IMR-90 (cell line): Measurements from ENCODE around the gene APOBR. TPM values are rescaled to one million over a fixed set of nuclear protein-coding genes. Genes with fewer than 3 reads are reported as not detected.

Experiments used
- ATAC-seq: fragments of 200-7000 bp; cut with Tn5 transposase; 2 replicates; pipeline ENCODE4 v1.9.1; 2020; ENCODE audit warnings: low read depth, mild to moderate bottlenecking, moderate library complexity
- BruUV-seq: library from RNA; stranded (reverse); fragments of 400-500 nt; replicated peaks from 2 replicates; lab custom pipeline; 2021; lab: Mats Ljungman, UMichigan
- CTCF ChIA-PET: fragments of 300-600 bp; formaldehyde crosslinking; extraction: SDS; loops from one replicate; lab custom pipeline; 2021; ENCODE audit warnings: antibody characterized with exemption; lab: Yijun Ruan, JAX
- POLR2A ChIA-PET: fragments of 300-600 bp; sonication (Branson Sonifier 250); formaldehyde crosslinking; loops from one replicate; lab custom pipeline; 2022; ENCODE audit warnings: antibody characterized with exemption; ENCODE audit not compliant: unreplicated experiment; lab: Charles Lee
- DNase-seq: peaks from one replicate; pipeline ENCODE4 v3.0.0; 2013
- H2AFZ ChIP-seq: replicated peaks from 2 replicates; pipeline ENCODE3; 2013; ENCODE audit warnings: low read length, mild to moderate bottlenecking; ENCODE audit not compliant: poor library complexity
- H2AK5ac ChIP-seq: 2 replicates; pipeline ENCODE4 v1.6.1; 2013; ENCODE audit warnings: low read depth, low read length, inconsistent platforms
- H2AK9ac ChIP-seq: replicated peaks from 2 replicates; pipeline ENCODE3; 2013; ENCODE audit warnings: mild to moderate bottlenecking, low read depth, low read length, moderate library complexity; ENCODE audit not compliant: poor library complexity
- H2BK120ac ChIP-seq: 2 replicates; pipeline ENCODE4 v1.6.1; 2013; ENCODE audit warnings: low read depth, low read length, inconsistent platforms
- H2BK15ac ChIP-seq: 3 replicates; pipeline ENCODE4 v1.6.1; 2013; ENCODE audit warnings: low read depth, low read length, inconsistent platforms
- H2BK20ac ChIP-seq: 2 replicates; pipeline ENCODE4 v1.6.1; 2013; ENCODE audit warnings: low read depth, mild to moderate bottlenecking, inconsistent platforms, low read length, moderate library complexity
- H2BK5ac ChIP-seq: 2 replicates; pipeline ENCODE4 v1.6.1; 2013; ENCODE audit warnings: mild to moderate bottlenecking, low read depth, low read length, inconsistent platforms; ENCODE audit not compliant: poor library complexity, severe bottlenecking
- H3K14ac ChIP-seq: replicated peaks from 2 replicates; pipeline ENCODE4 v1.6.1; 2013; ENCODE audit warnings: low read depth, low read length, inconsistent platforms
- H3K18ac ChIP-seq: 2 replicates; pipeline ENCODE4 v1.6.1; 2013; ENCODE audit warnings: low read depth, low read length, control low read depth
- H3K23ac ChIP-seq: 2 replicates; pipeline ENCODE4 v1.6.1; 2013; ENCODE audit warnings: low read depth, low read length, inconsistent platforms
- H3K27ac ChIP-seq: 2 replicates; pipeline ENCODE4 v1.5.1; 2013; ENCODE audit warnings: mild to moderate bottlenecking, control low read depth, low read length; ENCODE audit not compliant: insufficient read depth
- H3K27me3 ChIP-seq: 2 replicates; pipeline ENCODE4 v1.6.1; 2013; ENCODE audit warnings: low read length; ENCODE audit not compliant: control insufficient read depth, insufficient read depth
- H3K36me3 ChIP-seq: 2 replicates; pipeline ENCODE4 v1.6.1; 2013; ENCODE audit warnings: low read length, mixed read lengths; ENCODE audit not compliant: control insufficient read depth, insufficient read depth
- H3K4ac ChIP-seq: 2 replicates; pipeline ENCODE4 v1.6.1; 2013; ENCODE audit warnings: low read depth, low read length, inconsistent platforms
- H3K4me1 ChIP-seq: 2 replicates; pipeline ENCODE4 v1.6.1; 2013; ENCODE audit warnings: low read length, mixed read lengths; ENCODE audit not compliant: control insufficient read depth, insufficient read depth
- H3K4me2 ChIP-seq: 2 replicates; pipeline ENCODE4 v1.6.1; 2013; ENCODE audit warnings: low read depth, mild to moderate bottlenecking, control low read depth, low read length, moderate library complexity
- H3K4me3 ChIP-seq: 2 replicates; pipeline ENCODE4 v1.5.1; 2013; ENCODE audit warnings: low read depth, mild to moderate bottlenecking, control low read depth, low read length, moderate library complexity; ENCODE audit not compliant: insufficient read depth
- H3K56ac ChIP-seq: 2 replicates; pipeline ENCODE4 v1.6.1; 2013; ENCODE audit warnings: low read length, inconsistent platforms; ENCODE audit not compliant: insufficient read depth; ENCODE audit errors: extremely low read depth
- H3K79me1 ChIP-seq, 2 experiments: 2 replicates each; pipeline ENCODE4 v1.6.1; 2013; ENCODE audit warnings: low read length in 2 of 2, inconsistent platforms in 1 of 2, low read depth in 1 of 2
- H3K9ac ChIP-seq: 2 replicates; pipeline ENCODE4 v1.6.1; 2013; ENCODE audit warnings: low read depth, low read length, control low read depth
- H3K9me1 ChIP-seq: 2 replicates; pipeline ENCODE4 v1.6.1; 2013; ENCODE audit warnings: low read length, inconsistent platforms; ENCODE audit not compliant: insufficient read depth
- H3K9me3 ChIP-seq: 2 replicates; pipeline ENCODE4 v1.6.1; 2013; ENCODE audit warnings: low read length; ENCODE audit not compliant: control insufficient read depth, insufficient read depth
- H4K20me1 ChIP-seq: 2 replicates; pipeline ENCODE4 v1.6.1; 2013; ENCODE audit warnings: low read length, inconsistent platforms; ENCODE audit not compliant: insufficient read depth
- H4K5ac ChIP-seq: 2 replicates; pipeline ENCODE4 v1.6.1; 2013; ENCODE audit warnings: mild to moderate bottlenecking, low read depth, low read length, control low read depth
- H4K8ac ChIP-seq, 2 experiments: 2 replicates each; pipeline ENCODE4 v1.6.1; 2013; ENCODE audit warnings: low read depth in 2 of 2, low read length in 2 of 2, control low read depth in 1 of 2, inconsistent platforms in 1 of 2
- H4K91ac ChIP-seq: 2 replicates; pipeline ENCODE4 v1.6.1; 2013; ENCODE audit warnings: low read depth, low read length, inconsistent platforms; ENCODE audit not compliant: insufficient read depth
- CHD1 ChIP-seq: IDR thresholded peaks from 2 replicates; pipeline ENCODE4 v1.6.1; 2012; ENCODE audit warnings: low read depth, low read length, improper control_type of control experiment
- CTCF ChIP-seq: conservative IDR thresholded peaks from 2 replicates; pipeline ENCODE4 v1.5.1; 2012; ENCODE audit warnings: mild to moderate bottlenecking, low read depth, low read length, improper control_type of control experiment
- ELK1 ChIP-seq: fragments of 150-350 bp; IDR thresholded peaks from 2 replicates; pipeline ENCODE4 v1.6.1; 2016; ENCODE audit warnings: low read depth, mild to moderate bottlenecking, low read length, moderate library complexity, borderline replicate concordance
- MAFK ChIP-seq: IDR thresholded peaks from 2 replicates; pipeline ENCODE4 v1.6.1; 2012; ENCODE audit warnings: low read depth, low read length, improper control_type of control experiment
- WGBS, 2 experiments: methylation state at CpG; one replicate each; pipeline versions ENCODE4 v1.1.5 to v1.1.7; 2013; ENCODE audit warnings: missing lambda C conversion rate in 2 of 2; ENCODE audit not compliant: insufficient read length in 1 of 2; ENCODE audit errors: extremely low coverage in 2 of 2; 5-methylcytosine and 5-hydroxymethylcytosine counted together
- dilution Hi-C: fragments of 300-500 bp; cut with HindIII; formaldehyde crosslinking; loops from one replicate; pipeline ENCODE4 v1.14.3; 2018; ENCODE audit warnings: low sequenced_read_pairs; ENCODE audit not compliant: unreplicated experiment
- in situ Hi-C: fragments of 300-500 bp; cut with MboI; formaldehyde crosslinking; loops from 3 replicates; pipeline ENCODE4 v1.14.3; 2019; ENCODE audit warnings: low sequenced_read_pairs, inconsistent platforms, mixed read lengths
- intact Hi-C: fragments of 100-400 bp; cut with micrococcal nuclease; formaldehyde crosslinking; loops from 2 replicates; pipeline ENCODE4 v1.10.0; 2022
- polyA plus RNA-seq, 3 experiments: library from polyadenylated mRNA; depleted of rRNA; stranded (reverse); fragments of >200 nt; gene quantifications; 2 replicates each; pipeline ENCODE4 v1.2.3, GENCODE V29; 2012; ENCODE audit warnings: low replicate concordance in 1 of 3
- total RNA-seq: library from RNA; depleted of rRNA; stranded (reverse); fragments of >200 nt; gene quantifications from 2 replicates; pipeline ENCODE4 v1.2.3, GENCODE V29; 2012

The APOBR gene
- total and polyA plus RNA-seq, 2 of the 4 experiments (the other 2 are of a cell fraction), result not detected

GRCh38 chr16:28478506-28479180 is 15.8 kb upstream of the APOBR start:
- Histone ChIP-seq H3K4ac (no peak overlapping the region), H3K79me1 (no peaks in the 10 kb centered on the region), H3K14ac (no peak overlapping the region), H4K5ac (no peak overlapping the region), H3K4me2 (no peak overlapping the region), H3K36me3 (peaks cover 27% of the 10 kb centered on the region), H3K4me3 (no peak overlapping the region), H3K4me1 (no peaks in the 10 kb centered on the region), H3K18ac (no peak overlapping the region), H2AFZ (no peak overlapping the region), H3K27ac (no peak overlapping the region), H2AK9ac (no peak overlapping the region), H4K8ac (no peak overlapping the region), H2BK5ac (no peak overlapping the region), H2AK5ac (no peak overlapping the region), H4K20me1 (no peaks in the 10 kb centered on the region), H2BK120ac (no peak overlapping the region), H2BK15ac (no peak overlapping the region), H3K56ac (no peak overlapping the region), H3K9me3 (no peaks in the 10 kb centered on the region), H4K91ac (no peak overlapping the region), H3K9me1 (0 out of 2 replicates have a peak, but pooled peaks cover 3% of the 10 kb centered on the region), H3K23ac (no peak overlapping the region), H2BK20ac (no peak overlapping the region), H3K9ac (no peak overlapping the region), H3K27me3 (no peaks in the 10 kb centered on the region)
- DNase-seq, result no peak
- intact Hi-C loops, result no loop called here
- 89% methylated on average over 7 of the region's 16 CpGs; no CpG with 5 or more reads in 1 of the 2 experiments for WGBS, 2 experiments
- ChIA-PET POLR2A (no interaction called here), CTCF (no interaction called here)
- in situ Hi-C loops, result no loop called here
- ATAC-seq, result no peak
- no TSS peak for BruUV-seq
- TF ChIP-seq CTCF (no peak), CHD1 (no peak), MAFK (no peak), ELK1 (no peak)
- dilution Hi-C loops, result no loop called here
